ENCODE measurements around the gene EFNB2. TPM values are rescaled to one million over a fixed set of nuclear protein-coding genes. Genes with fewer than 3 reads are reported as not detected.

The EFNB2 gene
- total RNA-seq, 2 experiments from 2014 or later = 0.25 to 0.51 TPM

DNA sequence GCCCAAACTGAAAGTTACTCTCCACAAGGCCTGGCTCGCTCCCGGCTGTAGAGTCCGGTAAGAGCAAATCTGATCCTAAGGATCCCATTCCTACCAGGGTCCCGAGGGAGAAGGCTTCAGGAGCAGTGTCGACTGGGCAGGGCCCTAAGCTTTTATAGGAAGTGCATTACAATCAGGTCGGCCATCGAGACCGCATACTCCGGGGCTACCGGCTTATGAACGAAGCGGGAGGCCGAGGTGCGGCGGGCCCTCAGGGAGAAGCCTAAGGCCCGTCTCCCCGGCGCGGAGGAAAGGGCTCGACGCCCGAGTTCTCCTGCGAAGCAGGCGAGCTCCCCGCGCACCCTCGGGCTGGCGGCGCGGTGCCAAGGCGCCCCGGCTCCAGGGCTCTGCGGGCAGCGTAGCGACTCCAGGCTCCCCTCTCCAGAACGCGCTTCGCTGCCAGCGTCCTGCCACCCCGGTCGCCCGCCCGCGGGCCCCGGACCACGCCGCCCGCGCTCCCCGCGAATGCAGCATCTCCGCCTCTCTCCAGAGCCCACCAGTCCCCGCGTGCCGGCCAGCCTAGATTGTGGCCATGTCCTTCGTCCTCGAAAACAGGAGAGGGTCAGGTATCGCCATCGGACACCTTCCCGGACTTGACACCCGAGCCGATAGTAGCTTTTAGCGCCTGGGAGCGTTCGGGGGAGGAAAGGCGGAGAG is 1.4 kb downstream of the EFNB2 start:
- no peaks in the 10 kb centered on the region for H3K79me2 ChIP-seq (ENCODE audit: insufficient read depth, low read depth, low read length)
- TF ChIP-seq CTCF (conservative IDR thresholded peaks at IDR 0.05; ENCODE audit: low read length) (no peak), EZH2phosphoT487 (IDR thresholded peaks at IDR 0.05; ENCODE audit: borderline replicate concordance, low read depth, low read length) (no peak)
- BruUV-seq (replicated peaks) = no TSS peak
- no peaks in the 10 kb centered on the region for H3K4me1 ChIP-seq (ENCODE audit: insufficient read depth, low read length, poor library complexity, severe bottlenecking)
- H3K4me2 ChIP-seq (ENCODE audit: low read length) = no peak overlapping the region
- 0 out of 2 replicates have a peak, but pooled peaks cover 1% of the 10 kb centered on the region for H4K20me1 ChIP-seq (ENCODE audit: insufficient read depth, low read length)
- intact Hi-C loops (cut with micrococcal nuclease; ENCODE audit: unreplicated experiment) = no loop called here
- no peaks in the 10 kb centered on the region for H3K36me3 ChIP-seq (ENCODE audit: insufficient read depth, low read length)
- H2AFZ ChIP-seq (ENCODE audit: low read length) = no peak overlapping the region
- no peak overlapping the region for H3K27ac ChIP-seq (ENCODE audit: low read depth, low read length, poor library complexity, severe bottlenecking)
- ChIA-PET CTCF (ENCODE audit: unreplicated experiment) (no interaction called here), POLR2A (no interaction called here)
- H3K9me2 ChIP-seq (ENCODE audit: insufficient read depth, low read length) = no peaks in the 10 kb centered on the region
- no peaks in the 10 kb centered on the region for H3K9me3 ChIP-seq (ENCODE audit: low read length)
- H3K4me3 ChIP-seq (ENCODE audit: low read depth, low read length, poor library complexity, severe bottlenecking) = no peak overlapping the region
- DNase-seq (ENCODE audit: low spot score) = no peak

DNA sequence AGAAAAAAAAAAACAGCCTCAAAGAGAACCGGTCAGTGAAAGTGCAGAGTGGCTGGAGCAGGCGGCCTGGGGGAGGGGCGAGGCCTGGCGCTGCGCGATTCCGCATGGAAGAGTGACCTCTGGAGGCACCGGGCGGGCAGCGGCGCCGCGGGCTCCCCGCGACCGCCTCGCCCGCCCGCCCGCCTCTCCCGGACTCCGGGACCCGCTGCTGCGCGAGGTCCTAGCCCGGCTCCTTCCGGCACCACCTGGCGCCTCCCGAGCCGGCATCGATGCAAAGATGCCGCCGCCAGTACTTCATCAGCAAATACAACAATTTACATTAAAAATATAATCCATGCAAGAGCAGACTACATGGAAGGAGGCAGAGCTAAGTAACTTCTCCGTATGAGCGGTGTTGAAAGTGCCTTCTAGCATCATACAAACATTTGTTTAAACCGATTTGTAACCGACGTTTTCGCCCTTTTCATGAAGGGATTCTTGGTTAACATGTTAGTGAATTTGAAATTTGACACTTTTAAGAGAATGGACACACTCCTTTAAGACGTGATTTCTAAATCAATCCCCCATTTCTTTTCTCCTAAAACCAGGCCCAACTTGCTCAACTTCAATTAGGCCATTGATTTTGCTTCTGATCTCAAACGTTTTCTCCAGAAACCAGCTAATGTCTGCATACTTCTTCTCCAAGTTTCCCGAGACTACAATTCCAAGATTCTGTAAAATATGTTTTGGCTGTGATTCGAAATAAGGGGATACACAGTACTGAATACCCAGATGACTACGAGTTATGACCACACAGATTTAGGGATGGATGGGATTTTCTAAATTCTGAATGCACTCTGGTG is 2.1 kb downstream of the EFNB2 start:
- BruUV-seq (replicated peaks) = no TSS peak
- Histone ChIP-seq H3K27ac (ENCODE audit: low read depth, low read length, poor library complexity, severe bottlenecking) (no peak overlapping the region), H3K4me3 (ENCODE audit: low read depth, low read length, poor library complexity, severe bottlenecking) (no peak overlapping the region), H2AFZ (ENCODE audit: low read length) (no peak overlapping the region), H3K4me1 (ENCODE audit: insufficient read depth, low read length, poor library complexity, severe bottlenecking) (no peaks in the 10 kb centered on the region), H3K9me2 (ENCODE audit: insufficient read depth, low read length) (no peaks in the 10 kb centered on the region), H3K4me2 (ENCODE audit: low read length) (no peak overlapping the region), H3K36me3 (ENCODE audit: insufficient read depth, low read length) (no peaks in the 10 kb centered on the region), H3K79me2 (ENCODE audit: insufficient read depth, low read depth, low read length) (no peaks in the 10 kb centered on the region), H4K20me1 (ENCODE audit: insufficient read depth, low read length) (no peaks in the 10 kb centered on the region), H3K9me3 (ENCODE audit: low read length) (no peaks in the 10 kb centered on the region)
- ChIA-PET POLR2A (no interaction called here), CTCF (ENCODE audit: unreplicated experiment) (no interaction called here)
- no peak for DNase-seq (ENCODE audit: low spot score)
- intact Hi-C loops (cut with micrococcal nuclease; ENCODE audit: unreplicated experiment) = no loop called here
- no peak for TF ChIP-seq EZH2phosphoT487 (IDR thresholded peaks at IDR 0.05; ENCODE audit: borderline replicate concordance, low read depth, low read length)
- no peak for TF ChIP-seq CTCF (conservative IDR thresholded peaks at IDR 0.05; ENCODE audit: low read length)
